ENCODE data around the gene F13A1. TPM values are rescaled to one million over a fixed set of nuclear protein-coding genes. Genes with fewer than 3 reads are reported as not detected.

F13A1 gene
- total RNA-seq, 2 donors from 2014 or later = 3.5 to 24.5 TPM

DNA sequence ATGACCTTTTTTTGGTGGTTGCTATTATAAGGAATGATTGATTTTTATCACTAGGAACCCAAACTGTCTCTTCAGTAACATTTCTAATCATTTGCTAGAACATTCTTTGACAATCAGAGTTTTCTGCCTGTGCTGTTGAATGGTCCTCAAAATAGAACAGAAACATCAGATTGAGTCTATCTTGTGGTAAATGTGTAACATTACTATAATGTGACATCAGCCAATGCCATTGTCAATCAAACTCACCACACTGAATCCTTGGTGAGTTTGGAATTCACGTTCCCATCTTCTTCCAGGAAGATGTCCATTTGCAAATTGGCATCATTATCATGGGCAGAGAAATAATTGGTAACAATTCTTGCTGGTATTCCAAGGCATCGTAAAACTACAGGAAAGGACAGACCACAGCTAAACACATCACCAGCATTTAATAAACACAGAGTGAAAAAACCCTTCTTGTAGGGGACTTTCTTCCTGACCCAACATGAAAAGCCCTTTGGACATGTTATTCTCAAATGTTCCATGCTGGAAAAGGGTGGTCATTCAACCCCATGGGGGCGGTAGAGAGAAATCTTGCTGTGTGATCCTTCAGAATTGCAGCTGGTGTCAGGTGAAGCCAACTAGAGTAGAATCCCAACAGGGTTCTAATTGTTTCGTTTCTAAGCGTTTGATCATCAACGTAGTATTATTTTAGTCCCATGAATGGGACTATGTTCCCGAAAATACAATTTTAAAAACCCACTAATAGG, 98.5 kb downstream of the F13A1 start:
- Histone ChIP-seq H3K27ac (no peak overlapping the region), H3K9me3 (no peaks in the 10 kb centered on the region), H3K4me1 (replicated peaks) (no peaks in the 10 kb centered on the region), H3K4me3 (no peak overlapping the region), H3K27me3 (replicated peaks; ENCODE audit: insufficient read depth) (no peaks in the 10 kb centered on the region), H3K36me3 (no peaks in the 10 kb centered on the region)
- no peak for DNase-seq (ENCODE audit: low spot score)
- TF ChIP-seq POLR2AphosphoS5 (IDR thresholded peaks at IDR 0.05) (no peak), POLR2A (IDR thresholded peaks at IDR 0.05) (no peak)
- TF ChIP-seq, protein P1, sequence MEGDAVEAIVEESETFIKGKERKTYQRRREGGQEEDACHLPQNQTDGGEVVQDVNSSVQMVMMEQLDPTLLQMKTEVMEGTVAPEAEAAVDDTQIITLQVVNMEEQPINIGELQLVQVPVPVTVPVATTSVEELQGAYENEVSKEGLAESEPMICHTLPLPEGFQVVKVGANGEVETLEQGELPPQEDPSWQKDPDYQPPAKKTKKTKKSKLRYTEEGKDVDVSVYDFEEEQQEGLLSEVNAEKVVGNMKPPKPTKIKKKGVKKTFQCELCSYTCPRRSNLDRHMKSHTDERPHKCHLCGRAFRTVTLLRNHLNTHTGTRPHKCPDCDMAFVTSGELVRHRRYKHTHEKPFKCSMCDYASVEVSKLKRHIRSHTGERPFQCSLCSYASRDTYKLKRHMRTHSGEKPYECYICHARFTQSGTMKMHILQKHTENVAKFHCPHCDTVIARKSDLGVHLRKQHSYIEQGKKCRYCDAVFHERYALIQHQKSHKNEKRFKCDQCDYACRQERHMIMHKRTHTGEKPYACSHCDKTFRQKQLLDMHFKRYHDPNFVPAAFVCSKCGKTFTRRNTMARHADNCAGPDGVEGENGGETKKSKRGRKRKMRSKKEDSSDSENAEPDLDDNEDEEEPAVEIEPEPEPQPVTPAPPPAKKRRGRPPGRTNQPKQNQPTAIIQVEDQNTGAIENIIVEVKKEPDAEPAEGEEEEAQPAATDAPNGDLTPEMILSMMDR (IDR thresholded peaks at IDR 0.05) = no peak
- 45% methylated on average over 7 of the region's 7 CpGs for WGBS
- intact Hi-C loops (cut with DNase I) = no loop called here

DNA sequence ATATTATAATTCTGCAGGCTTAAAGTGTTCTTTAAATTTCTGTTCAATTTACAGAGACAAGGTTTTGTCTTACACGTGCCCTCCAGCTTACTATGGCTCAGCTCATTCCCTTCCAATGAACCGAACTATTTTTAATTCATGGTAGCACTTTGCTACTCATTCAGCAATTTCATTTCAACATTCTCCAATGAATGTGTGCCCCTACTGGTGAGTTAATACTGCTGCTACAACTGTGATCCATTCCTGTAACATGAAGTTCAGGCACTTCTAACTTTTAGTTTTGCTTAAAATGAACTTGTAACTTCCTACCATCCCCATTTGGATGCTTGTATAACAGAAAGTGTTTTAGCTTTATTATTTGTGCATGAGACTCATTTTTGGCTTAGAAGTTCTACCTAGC, 99.7 kb downstream of the F13A1 start:
- H3K27ac ChIP-seq = no peak overlapping the region
- no peak for DNase-seq (ENCODE audit: low spot score)
- TF ChIP-seq POLR2A (IDR thresholded peaks at IDR 0.05) = no peak
- no peak for TF ChIP-seq POLR2AphosphoS5 (IDR thresholded peaks at IDR 0.05)
- TF ChIP-seq, protein P1 (IDR thresholded peaks at IDR 0.05) = no peak
- H3K4me3 ChIP-seq = no peak overlapping the region
- no peaks in the 10 kb centered on the region for H3K36me3 ChIP-seq
- H3K27me3 ChIP-seq (replicated peaks; ENCODE audit: insufficient read depth) = no peaks in the 10 kb centered on the region
- 75% methylated on average over 2 of the region's 2 CpGs for WGBS
- no peaks in the 10 kb centered on the region for H3K4me1 ChIP-seq (replicated peaks)
- H3K9me3 ChIP-seq = no peaks in the 10 kb centered on the region
- intact Hi-C loops (cut with DNase I) = no loop called here

DNA sequence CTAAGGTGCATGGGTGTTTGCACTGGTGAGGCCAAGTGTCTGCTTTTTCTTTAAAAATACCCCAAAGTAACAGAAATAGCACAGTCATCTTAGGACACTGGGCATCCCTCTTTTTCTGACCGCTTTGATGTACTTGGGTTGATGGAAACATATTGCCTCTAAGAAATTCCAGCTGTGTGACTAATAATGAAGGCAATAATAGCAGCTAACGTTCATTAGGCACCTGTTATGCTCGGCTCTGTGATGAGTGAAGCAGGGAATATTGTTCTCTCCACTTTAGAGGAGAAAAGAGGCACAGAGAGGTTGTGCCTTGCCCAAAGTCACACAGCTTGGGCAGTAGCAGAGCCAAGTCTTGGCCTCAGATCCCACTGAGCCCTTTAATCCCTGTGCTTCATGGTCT, 100.7 kb downstream of the F13A1 start:
- WGBS = 79% methylated on average over 3 of the region's 3 CpGs
- H3K9me3 ChIP-seq = no peaks in the 10 kb centered on the region
- H3K36me3 ChIP-seq = no peaks in the 10 kb centered on the region
- no peak overlapping the region for H3K4me3 ChIP-seq
- H3K27ac ChIP-seq = no peak overlapping the region
- DNase-seq (ENCODE audit: low spot score) = no peak
- intact Hi-C loops (cut with DNase I) = no loop called here
- TF ChIP-seq POLR2A (IDR thresholded peaks at IDR 0.05) (no peak), POLR2AphosphoS5 (IDR thresholded peaks at IDR 0.05) (no peak)
- TF ChIP-seq, protein P1 (IDR thresholded peaks at IDR 0.05) = no peak
- H3K27me3 ChIP-seq (replicated peaks; ENCODE audit: insufficient read depth) = no peaks in the 10 kb centered on the region
- no peaks in the 10 kb centered on the region for H3K4me1 ChIP-seq (replicated peaks)

DNA sequence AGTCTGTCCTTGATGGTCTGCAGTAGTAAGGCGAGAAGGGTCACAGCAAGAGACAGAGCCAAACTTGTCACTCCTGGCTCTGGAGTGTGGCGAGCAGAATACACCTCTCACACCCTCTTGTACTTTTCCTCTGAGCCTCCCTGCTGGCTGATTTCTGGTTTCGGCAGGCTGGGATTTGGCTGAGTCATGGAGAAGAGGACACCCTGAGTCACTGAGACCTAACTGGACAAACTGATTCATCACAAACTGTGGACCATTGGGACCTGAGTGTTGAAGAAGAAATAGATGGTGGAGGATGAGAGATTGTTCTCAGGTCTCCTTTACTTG, 101.7 kb downstream of the F13A1 start:
- Histone ChIP-seq H3K27me3 (replicated peaks; ENCODE audit: insufficient read depth) (no peaks in the 10 kb centered on the region), H3K4me3 (no peak overlapping the region), H3K27ac (no peak overlapping the region), H3K9me3 (no peaks in the 10 kb centered on the region), H3K4me1 (replicated peaks) (no peaks in the 10 kb centered on the region), H3K36me3 (no peaks in the 10 kb centered on the region)
- intact Hi-C loops (cut with DNase I) = no loop called here
- WGBS = 68% methylated on average over 3 of the region's 3 CpGs
- TF ChIP-seq POLR2A (IDR thresholded peaks at IDR 0.05) (no peak), POLR2AphosphoS5 (IDR thresholded peaks at IDR 0.05) (no peak)
- TF ChIP-seq, protein P1 (IDR thresholded peaks at IDR 0.05) = no peak
- DNase-seq (ENCODE audit: low spot score) = no peak
